ENCODE measurements around the gene TSPAN33.
"Not testable (repeated sequence)": the region's sequence is repeated elsewhere in the genome, so short reads cannot be mapped to it uniquely, and the experiment has no call there.

- not testable (repeated sequence) for TF ChIP-seq BCLAF1 (IDR thresholded peaks at IDR 0.05); TCF12 (IDR thresholded peaks at IDR 0.05; ENCODE audit: low read depth, low read length); TAF1 (IDR thresholded peaks at IDR 0.05; ENCODE audit: borderline replicate concordance, low read depth, low read length); EZH2 (IDR thresholded peaks at IDR 0.05; ENCODE audit: borderline replicate concordance, control insufficient read depth, low read depth, low read length); USF2 (IDR thresholded peaks at IDR 0.05; ENCODE audit: borderline replicate concordance, low read depth, low read length); HDAC6 (IDR thresholded peaks at IDR 0.05; ENCODE audit: unreplicated experiment); CTCF (IDR thresholded peaks at IDR 0.05 in 2 of 3, conservative IDR thresholded peaks at IDR 0.05 in 1 of 3; ENCODE audit: control insufficient read depth in 2 of 3, extremely low read depth in 1 of 3, insufficient read depth in 1 of 3, low read depth in 3 of 3, low read length in 3 of 3); ZBTB40 (IDR thresholded peaks at IDR 0.05; ENCODE audit: borderline replicate concordance); EP300 (IDR thresholded peaks at IDR 0.05; ENCODE audit: borderline replicate concordance in 1 of 2, control insufficient read depth in 1 of 2, low read depth in 2 of 2, low read length in 2 of 2); POLR2A (IDR thresholded peaks at IDR 0.05; ENCODE audit: low read depth, low read length); KDM1A (IDR thresholded peaks at IDR 0.05; ENCODE audit: borderline replicate concordance); MTA3 (IDR thresholded peaks at IDR 0.05; ENCODE audit: borderline replicate concordance, low read length)
- TF ChIP-seq, protein P1, sequence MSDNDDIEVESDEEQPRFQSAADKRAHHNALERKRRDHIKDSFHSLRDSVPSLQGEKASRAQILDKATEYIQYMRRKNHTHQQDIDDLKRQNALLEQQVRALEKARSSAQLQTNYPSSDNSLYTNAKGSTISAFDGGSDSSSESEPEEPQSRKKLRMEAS (IDR thresholded peaks at IDR 0.05; ENCODE audit: low read depth, low read length), result not testable (repeated sequence)
Measured at GRCh38 chr7:129219166-129219565, 74.7 kb downstream of the TSPAN33 start.

All from GM12878 (cell line).